Neural cell (in vitro differentiated cells): Measurements from ENCODE around the gene CDK17. TPM values are rescaled to one million over a fixed set of nuclear protein-coding genes. Genes with fewer than 3 reads are reported as not detected.
"Not testable (repeated sequence)": the region's sequence is repeated elsewhere in the genome, so short reads cannot be mapped to it uniquely, and the experiment has no call there.

ENCODE experiments used
- H2AFZ ChIP-seq: fragments of 200-600, 300-800 bp; sonication (generic), shearing (Covaris generic); 2 replicates; pipeline ENCODE4 v1.6.0; 2014; ENCODE audit warnings: low read depth, mild to moderate bottlenecking, antibody characterized with exemption, low read length, moderate library complexity
- H3F3A ChIP-seq: fragments of 200-600 bp; shearing (Covaris generic); 2 replicates; pipeline ENCODE4 v1.6.1; 2016; ENCODE audit warnings: mild to moderate bottlenecking, moderate library complexity, mixed read lengths, antibody characterized with exemption, low read length; ENCODE audit not compliant: insufficient read depth, poor library complexity, severe bottlenecking
- H3K27ac ChIP-seq: fragments of 200-600, 300-800 bp; sonication (generic), shearing (Covaris generic); 2 replicates; pipeline ENCODE4 v1.5.1; 2014; ENCODE audit warnings: mild to moderate bottlenecking, low read length, moderate library complexity
- H3K27me3 ChIP-seq: fragments of 300-800, 200-600 bp; sonication (generic), shearing (Covaris generic); 2 replicates; pipeline ENCODE4 v1.6.0; 2014; ENCODE audit warnings: mild to moderate bottlenecking, low read depth, low read length, moderate library complexity; ENCODE audit not compliant: insufficient read depth
- H3K36me3 ChIP-seq: fragments of 300-800, 200-600 bp; sonication (generic), shearing (Covaris generic); 2 replicates; pipeline ENCODE4 v1.5.1; 2014; ENCODE audit warnings: mild to moderate bottlenecking, antibody characterized with exemption, low read length, moderate library complexity; ENCODE audit not compliant: insufficient read depth
- H3K4me2 ChIP-seq: fragments of 300-800, 200-600 bp; sonication (generic), shearing (Covaris generic); 2 replicates; pipeline ENCODE4 v1.6.0; 2014; ENCODE audit warnings: mild to moderate bottlenecking, low read length
- H3K4me3 ChIP-seq: fragments of 300-800, 200-600 bp; sonication (generic), shearing (Covaris generic); 2 replicates; pipeline ENCODE4 v1.5.1; 2014; ENCODE audit warnings: mild to moderate bottlenecking, low read length, moderate library complexity
- H3K79me2 ChIP-seq: fragments of 200-600 bp; shearing (Covaris generic); replicated peaks from 2 replicates; pipeline ENCODE4 v1.6.0; 2014; ENCODE audit warnings: mild to moderate bottlenecking, low read length, moderate library complexity; ENCODE audit not compliant: insufficient read depth
- H3K9ac ChIP-seq: fragments of 300-800, 200-600 bp; sonication (generic), shearing (Covaris generic); 2 replicates; pipeline ENCODE4 v1.6.1; 2016; ENCODE audit warnings: mild to moderate bottlenecking, low read length, mixed read lengths
- H3K9me2 ChIP-seq: fragments of 200-600 bp; shearing (Covaris generic); 2 replicates; pipeline ENCODE4 v1.6.1; 2016; ENCODE audit warnings: mild to moderate bottlenecking, low read length, mixed read lengths; ENCODE audit not compliant: insufficient read depth
- H3K9me3 ChIP-seq: fragments of 200-600, 300-800 bp; sonication (generic), shearing (Covaris generic); 2 replicates; pipeline ENCODE4 v1.6.1; 2016; ENCODE audit warnings: mild to moderate bottlenecking, mixed run types, low read length, moderate library complexity, mixed read lengths
- H4K20me1 ChIP-seq: fragments of 200-600 bp; shearing (Covaris generic); 2 replicates; pipeline ENCODE4 v1.6.1; 2016; ENCODE audit warnings: mild to moderate bottlenecking, mixed run types; ENCODE audit not compliant: insufficient read depth
- EP300 ChIP-seq: fragments of 450-650 bp; conservative IDR thresholded peaks from 2 replicates; pipeline ENCODE4 v1.6.1; 2014; ENCODE audit warnings: antibody characterized with exemption, mild to moderate bottlenecking, moderate library complexity; ENCODE audit not compliant: poor library complexity, severe bottlenecking
- EZH2 ChIP-seq: fragments of 200-600, 300-800 bp; shearing (Covaris generic), sonication (generic); IDR thresholded peaks from 2 replicates; pipeline ENCODE4 v1.6.1; 2014; ENCODE audit warnings: antibody characterized with exemption, low read length, borderline replicate concordance, mild to moderate bottlenecking; ENCODE audit not compliant: insufficient read depth, poor library complexity, severe bottlenecking
- MXI1 ChIP-seq: fragments of 450-650 bp; conservative IDR thresholded peaks from 2 replicates; pipeline ENCODE4 v1.6.1; 2014; ENCODE audit warnings: antibody characterized with exemption, mild to moderate bottlenecking; ENCODE audit not compliant: poor library complexity, severe bottlenecking
- POLR2AphosphoS5 ChIP-seq: IDR thresholded peaks from 2 replicates; pipeline ENCODE4 v1.6.1; 2012
- RAD21 ChIP-seq: fragments of 450-650 bp; conservative IDR thresholded peaks from 2 replicates; pipeline ENCODE4 v1.6.1; 2014; ENCODE audit warnings: antibody characterized with exemption, mild to moderate bottlenecking, moderate library complexity
- REST ChIP-seq: IDR thresholded peaks from 2 replicates; pipeline ENCODE4 v1.6.1; 2012; ENCODE audit warnings: borderline replicate concordance
- SMC3 ChIP-seq: fragments of 450-650 bp; conservative IDR thresholded peaks from 2 replicates; pipeline ENCODE4 v1.6.1; 2014; ENCODE audit warnings: antibody characterized with exemption, mild to moderate bottlenecking, moderate library complexity; ENCODE audit not compliant: poor library complexity
- TAF1 ChIP-seq: IDR thresholded peaks from 2 replicates; pipeline ENCODE4 v1.6.1; 2012; ENCODE audit warnings: low read depth
- polyA plus RNA-seq: library from polyadenylated mRNA; depleted of rRNA; stranded (reverse); fragments of >200 nt; gene quantifications from 2 replicates; pipeline ENCODE4 v1.2.3, GENCODE V29; 2014
- TF ChIP-seq, protein P1 (sequence below): fragments of 450-650 bp; IDR thresholded peaks from 2 replicates; pipeline ENCODE4 v1.5.1; 2014; ENCODE audit warnings: antibody characterized with exemption, mild to moderate bottlenecking, moderate library complexity; ENCODE audit not compliant: poor library complexity, severe bottlenecking

Gene CDK17
- polyA plus RNA-seq, 1 donor from 2014 or later, result 119 TPM

DNA sequence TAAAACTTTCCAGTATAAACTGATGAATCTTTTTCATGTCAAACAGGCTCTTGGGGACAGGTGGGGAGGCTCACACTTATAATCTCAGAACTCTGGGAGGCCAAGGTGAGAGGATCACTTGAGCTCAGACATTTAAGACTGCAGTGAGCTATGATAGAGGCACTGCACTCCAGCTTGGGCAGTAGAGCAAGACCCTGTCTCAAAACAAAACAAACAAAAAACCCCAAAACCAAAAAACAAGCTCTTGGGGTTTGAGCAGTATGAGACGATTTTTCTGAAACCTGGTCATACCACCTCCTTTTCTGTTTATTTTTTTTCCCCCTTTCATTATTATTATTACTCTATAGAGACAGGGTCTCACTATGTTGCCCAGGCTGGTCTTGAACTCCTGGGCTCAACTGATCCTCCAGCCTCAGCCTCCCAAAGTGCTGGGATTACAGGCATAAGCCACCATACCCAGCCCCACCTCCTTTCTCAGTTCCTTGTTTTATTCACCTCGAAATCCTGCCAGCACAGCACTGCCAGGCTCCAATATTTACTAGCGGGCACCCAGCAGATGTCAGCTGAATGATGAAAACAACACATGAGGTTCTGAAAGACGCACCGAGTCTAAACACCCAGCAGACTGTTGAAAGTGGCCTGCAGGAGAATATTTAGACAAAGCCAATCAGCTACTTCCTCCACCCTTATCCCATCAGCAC, 19.5 kb upstream of the CDK17 start:
- Histone ChIP-seq H3F3A (no peaks in the 10 kb centered on the region), H3K4me2 (no peak overlapping the region), H4K20me1 (no peaks in the 10 kb centered on the region), H3K9ac (no peak overlapping the region), H3K9me2 (no peaks in the 10 kb centered on the region), H3K27me3 (no peaks in the 10 kb centered on the region), H3K36me3 (no peaks in the 10 kb centered on the region), H3K79me2 (no peaks in the 10 kb centered on the region), H2AFZ (no peak overlapping the region), H3K9me3 (no peaks in the 10 kb centered on the region), H3K4me3 (no peak overlapping the region), H3K27ac (no peak overlapping the region)
- TF ChIP-seq TAF1 (no peak), EZH2 (no peak), POLR2AphosphoS5 (no peak), RAD21 (no peak), MXI1 (no peak), REST (no peak), EP300 (no peak), SMC3 (no peak)
- TF ChIP-seq, protein P1, sequence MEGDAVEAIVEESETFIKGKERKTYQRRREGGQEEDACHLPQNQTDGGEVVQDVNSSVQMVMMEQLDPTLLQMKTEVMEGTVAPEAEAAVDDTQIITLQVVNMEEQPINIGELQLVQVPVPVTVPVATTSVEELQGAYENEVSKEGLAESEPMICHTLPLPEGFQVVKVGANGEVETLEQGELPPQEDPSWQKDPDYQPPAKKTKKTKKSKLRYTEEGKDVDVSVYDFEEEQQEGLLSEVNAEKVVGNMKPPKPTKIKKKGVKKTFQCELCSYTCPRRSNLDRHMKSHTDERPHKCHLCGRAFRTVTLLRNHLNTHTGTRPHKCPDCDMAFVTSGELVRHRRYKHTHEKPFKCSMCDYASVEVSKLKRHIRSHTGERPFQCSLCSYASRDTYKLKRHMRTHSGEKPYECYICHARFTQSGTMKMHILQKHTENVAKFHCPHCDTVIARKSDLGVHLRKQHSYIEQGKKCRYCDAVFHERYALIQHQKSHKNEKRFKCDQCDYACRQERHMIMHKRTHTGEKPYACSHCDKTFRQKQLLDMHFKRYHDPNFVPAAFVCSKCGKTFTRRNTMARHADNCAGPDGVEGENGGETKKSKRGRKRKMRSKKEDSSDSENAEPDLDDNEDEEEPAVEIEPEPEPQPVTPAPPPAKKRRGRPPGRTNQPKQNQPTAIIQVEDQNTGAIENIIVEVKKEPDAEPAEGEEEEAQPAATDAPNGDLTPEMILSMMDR, result no peak

GRCh38 chr12:96417688-96418087, 17.4 kb upstream of the CDK17 start:
- not testable (repeated sequence) for H2AFZ ChIP-seq, H3K9me2 ChIP-seq, H3K9ac ChIP-seq, H4K20me1 ChIP-seq, H3K27ac ChIP-seq, H3F3A ChIP-seq, H3K9me3 ChIP-seq, H3K27me3 ChIP-seq, H3K4me3 ChIP-seq, H3K4me2 ChIP-seq, H3K79me2 ChIP-seq, H3K36me3 ChIP-seq
